HG03342 (cell line): ENCODE data around the gene KIF27.
"Not testable (repeated sequence)": the region's sequence is repeated elsewhere in the genome, so short reads cannot be mapped to it uniquely, and the experiment has no call there.

Source experiments
- ATAC-seq: cut with Tn5 transposase; IDR thresholded peaks from one replicate; pipeline ENCODE4 v1.9.1; 2021; ENCODE audit warnings: mild to moderate bottlenecking, moderate library complexity; ENCODE audit not compliant: unreplicated experiment

The KIF27 gene

GRCh38 chr9:83817356-83818278, 103.6 kb downstream of the KIF27 start, which contains the start of gene GKAP1:
TSS of gene GKAP1 (minus strand) at chr9:83817769. CDS start at chr9:83806517, 11,252 bp downstream.
- peak; percentile 79 for ATAC-seq

GRCh38 chr9:83817011-83817355, 104.2 kb downstream of the KIF27 start:
- not testable (repeated sequence) for ATAC-seq

- not testable (repeated sequence) for ATAC-seq
Observed at GRCh38 chr9:83815120-83815519, 106.1 kb downstream of the KIF27 start.

GRCh38 chr9:83809213-83809612, 112.0 kb downstream of the KIF27 start:
- not testable (repeated sequence) for ATAC-seq

GRCh38 chr9:83804454-83804853, 116.8 kb downstream of the KIF27 start:
- not testable (repeated sequence) for ATAC-seq

GRCh38 chr9:83803941-83804340, 117.3 kb downstream of the KIF27 start:
- ATAC-seq = not testable (repeated sequence)

- ATAC-seq = no peak
Observed at GRCh38 chr9:83800236-83801033, 120.8 kb downstream of the KIF27 start.

GRCh38 chr9:83794051-83794450, 127.2 kb downstream of the KIF27 start:
- ATAC-seq = no peak

GRCh38 chr9:83792746-83793145, 128.5 kb downstream of the KIF27 start:
- ATAC-seq = no peak
